Erythroblast (primary cell): ENCODE results near the gene SNURF.

Experiments
- GATA1 ChIP-seq: IDR thresholded peaks from 2 replicates; pipeline ENCODE4 v1.6.1; 2011; ENCODE audit warnings: low read depth, mild to moderate bottlenecking, control low read depth, low read length, moderate library complexity
- POLR2A ChIP-seq: IDR thresholded peaks from 2 replicates; pipeline ENCODE4 v1.6.1; 2011; ENCODE audit warnings: mild to moderate bottlenecking, low read length

DNA sequence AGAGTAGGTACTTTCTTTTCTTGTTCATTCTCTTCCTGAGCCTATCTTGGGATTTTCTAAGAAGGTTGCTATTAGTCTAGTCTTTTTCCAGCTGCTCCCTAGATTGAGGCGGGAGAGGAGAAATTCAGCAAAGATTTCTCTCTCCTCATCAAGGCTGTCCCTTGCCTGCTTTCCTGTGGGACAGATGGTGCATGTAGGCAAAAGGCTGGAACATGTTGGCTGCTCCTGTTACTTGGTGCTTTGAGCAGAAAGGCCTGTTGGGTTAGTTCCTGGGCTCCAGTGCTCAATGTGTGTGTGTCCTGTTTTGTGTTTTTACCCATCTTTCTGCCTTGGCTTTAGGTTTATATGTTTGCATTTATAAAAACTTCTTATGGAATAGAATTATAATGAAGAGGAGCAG, 9.1 kb upstream of the SNURF start:
- TF ChIP-seq GATA1 = no peak
- TF ChIP-seq POLR2A = no peak
